ENCODE data around the gene COX7B.

COX7B gene

GRCh38 chrX:77945910-77946545 lies 46.8 kb downstream of the COX7B start:
- DNase-seq (ENCODE audit: low read depth), result no peak

- DNase-seq (ENCODE audit: low read depth), result no peak
These were observed 47.3 kb downstream of the COX7B start for GRCh38 chrX:77946571-77946970.

GRCh38 chrX:77949840-77950239 lies 50.6 kb downstream of the COX7B start:
- no peak for DNase-seq (ENCODE audit: low read depth)

- DNase-seq (ENCODE audit: low read depth), result no peak
These were observed 52.9 kb downstream of the COX7B start for GRCh38 chrX:77952173-77952572.

- no peak for DNase-seq (ENCODE audit: low read depth)
These were observed 54.0 kb downstream of the COX7B start for GRCh38 chrX:77953302-77953701.

GRCh38 chrX:77953708-77954107 lies 54.4 kb downstream of the COX7B start:
- no peak for DNase-seq (ENCODE audit: low read depth)
